HuH-7.5 (cell line): ENCODE measurements around the gene PDE6H.

ENCODE experiments used
- DNase-seq: peaks from one replicate; pipeline ENCODE4 v3.0.0; 2011; ENCODE audit warnings: low spot score

The PDE6H gene

DNA sequence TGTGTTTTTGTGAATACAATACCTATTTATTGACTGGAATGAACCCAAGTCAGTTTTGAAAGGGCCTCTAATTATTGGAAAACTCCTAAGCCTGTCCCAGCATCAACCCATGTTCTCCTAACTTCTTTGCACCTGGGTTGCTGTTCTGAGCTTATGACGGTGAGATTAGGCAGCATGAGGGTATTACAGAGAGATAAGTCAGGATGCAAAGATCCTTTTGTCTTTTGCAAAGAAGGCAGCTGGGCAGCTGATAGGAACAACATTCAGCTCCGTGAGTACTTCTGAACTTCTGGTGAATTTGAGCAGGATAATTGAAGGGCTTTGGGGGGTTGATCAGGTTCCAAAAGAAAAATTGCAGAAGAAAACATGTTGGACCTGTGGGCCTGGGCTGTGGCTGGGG is at the start of gene PDE6H:
PDE6H (plus strand) TSS at position 227 of the 400 bp plus-strand sequence. CDS start 4,971 bp downstream, outside the sequence.
- DNase-seq = no peak

DNA sequence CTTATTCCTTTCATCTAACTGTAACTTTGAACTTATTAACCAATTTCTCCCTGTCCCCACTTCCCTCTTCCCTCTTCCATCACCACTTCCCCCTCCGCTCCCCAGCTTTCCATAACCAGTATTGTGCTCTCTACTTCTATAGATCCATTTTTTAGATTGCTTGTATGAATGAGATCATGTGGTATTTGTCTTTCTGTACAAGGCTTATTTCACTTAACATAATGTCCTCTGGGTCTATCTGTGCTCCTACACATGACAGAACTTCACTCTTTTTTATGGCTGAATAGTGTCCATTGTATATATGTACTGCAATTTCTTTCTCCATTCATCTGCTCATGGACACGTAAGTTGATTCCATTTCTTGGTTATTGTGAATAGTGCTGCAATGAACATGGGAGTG is 48.9 kb upstream of the PDE6H start:
- no peak for DNase-seq

DNA sequence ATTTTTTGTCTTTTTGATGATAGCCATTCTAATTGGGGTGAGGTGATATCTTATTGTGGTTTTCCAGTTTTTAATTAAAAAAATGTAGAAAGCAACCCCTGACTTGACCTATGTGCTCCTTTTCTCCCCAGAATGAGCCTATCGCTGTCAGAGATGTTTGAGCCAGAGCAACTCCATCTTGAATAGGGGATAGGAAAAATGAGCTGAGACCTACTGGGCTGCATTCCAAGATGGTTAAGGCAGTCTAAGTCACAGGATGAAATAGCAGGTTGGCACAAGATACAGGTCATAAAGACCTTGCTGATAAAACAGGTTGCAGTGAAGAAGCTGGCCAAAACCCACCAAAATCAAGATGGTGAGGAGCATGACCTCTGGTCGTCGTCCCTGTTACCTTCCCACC is 48.3 kb upstream of the PDE6H start:
- no peak for DNase-seq

DNA sequence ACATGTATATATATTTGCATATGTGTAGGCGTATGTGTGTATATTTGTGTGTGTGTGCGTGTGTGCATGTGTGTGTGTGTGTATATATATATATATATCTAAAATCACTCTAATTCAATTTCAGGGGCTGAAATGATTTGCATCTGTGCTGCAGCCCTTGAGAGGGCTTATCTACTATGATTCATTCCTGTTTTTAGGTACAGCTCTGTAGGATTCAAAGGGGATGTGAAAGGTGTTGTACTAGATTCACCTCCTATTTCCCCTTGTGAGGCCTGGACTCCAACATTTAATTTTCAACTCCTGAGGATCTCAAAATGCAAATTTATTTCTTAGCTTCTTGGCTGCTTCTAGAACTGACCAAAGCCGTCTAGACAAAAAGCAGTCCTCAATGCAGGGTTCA is 45.6 kb upstream of the PDE6H start:
- DNase-seq = no peak

DNA sequence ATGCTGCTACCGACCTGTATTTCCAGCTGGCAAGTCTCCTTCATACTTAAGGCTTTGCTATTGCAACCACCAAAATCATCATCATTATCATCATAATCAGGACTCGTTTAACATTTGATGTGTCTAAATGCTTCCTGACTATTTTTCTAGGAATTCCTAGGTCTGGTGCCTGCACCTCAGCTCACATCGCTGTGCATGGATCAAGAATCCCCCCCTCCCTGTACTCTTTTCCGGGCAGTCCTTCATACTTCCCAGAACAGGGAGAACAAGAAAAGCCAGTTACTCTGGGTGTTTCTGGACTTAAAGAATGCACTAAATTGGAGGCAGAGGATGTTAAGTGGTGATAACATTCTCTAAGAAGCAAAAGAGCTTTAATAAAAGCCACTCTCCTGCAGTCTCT is 43.9 kb upstream of the PDE6H start:
- DNase-seq = no peak

DNA sequence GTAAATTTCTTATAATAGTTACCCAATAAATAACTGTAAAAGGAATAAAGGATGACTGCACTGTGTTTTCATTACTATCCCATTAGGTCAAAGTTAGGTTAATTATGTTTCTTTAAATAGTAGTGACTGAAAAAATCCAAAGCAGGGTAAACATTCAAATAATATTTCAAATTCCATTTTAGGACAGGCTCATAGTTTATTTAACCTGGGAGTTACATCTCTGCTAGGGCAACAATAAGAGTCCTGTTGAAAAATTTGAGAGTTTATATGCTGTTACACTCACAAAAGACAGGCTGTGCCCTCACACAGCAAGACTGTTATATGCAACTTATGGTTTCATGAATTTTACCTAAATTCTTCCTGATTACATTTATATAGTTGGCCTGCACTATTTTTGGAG is 42.5 kb upstream of the PDE6H start:
- no peak for DNase-seq

DNA sequence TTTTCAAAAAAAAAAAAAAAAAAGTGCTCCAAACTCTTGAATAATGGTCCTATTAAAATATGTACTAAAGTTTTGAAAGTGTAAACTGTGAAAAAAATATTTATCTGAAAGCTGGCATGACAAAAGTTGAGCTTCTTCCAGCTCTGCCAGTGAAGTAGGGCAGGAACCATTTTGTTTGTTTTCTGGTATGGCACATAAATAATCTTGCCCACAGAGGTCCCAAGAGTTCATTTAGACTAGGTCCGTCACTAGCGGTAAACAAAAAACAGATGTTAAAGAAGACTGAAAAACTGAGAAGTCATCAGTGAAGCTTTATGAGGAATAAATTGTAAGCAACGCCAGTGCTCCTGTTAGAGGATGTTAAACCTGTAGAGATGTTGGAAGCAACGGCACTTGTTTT is 41.5 kb upstream of the PDE6H start:
- no peak for DNase-seq

DNA sequence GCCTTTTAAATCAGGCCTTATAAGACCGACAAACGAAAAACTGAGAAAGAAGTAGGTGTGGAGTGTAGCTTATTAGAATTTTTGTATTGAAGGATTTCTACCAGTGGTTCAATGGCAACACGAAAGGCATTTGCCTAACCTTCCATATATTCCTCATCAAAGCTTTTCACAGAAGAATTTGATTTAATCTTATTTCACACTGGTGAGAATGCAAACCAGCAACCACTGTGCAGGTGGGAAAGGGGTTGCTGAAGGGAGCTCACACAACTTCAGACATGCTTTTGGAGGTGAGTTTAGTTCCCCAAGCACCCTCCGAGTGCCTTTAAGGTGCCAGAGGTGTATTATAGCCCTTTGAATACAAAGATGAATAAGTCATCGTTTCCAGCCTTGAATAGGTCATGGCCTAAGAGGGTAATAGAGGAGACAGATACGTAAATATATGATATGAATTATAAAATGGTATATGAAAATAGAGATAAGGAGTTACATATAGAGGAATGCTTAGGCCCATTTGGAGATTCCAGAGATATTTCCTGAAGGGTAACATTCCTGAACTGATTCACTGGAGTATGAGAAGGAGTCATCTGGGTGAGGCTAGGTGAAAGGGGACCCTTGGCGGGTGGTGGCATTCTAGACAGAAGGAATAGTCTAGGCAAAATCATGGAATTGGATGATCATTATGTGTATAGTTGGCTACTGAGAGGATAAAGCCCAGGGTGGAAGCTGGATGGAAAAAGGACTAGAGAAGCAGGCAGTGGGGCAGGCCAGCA is 40.9 kb upstream of the PDE6H start:
- DNase-seq = no peak

DNA sequence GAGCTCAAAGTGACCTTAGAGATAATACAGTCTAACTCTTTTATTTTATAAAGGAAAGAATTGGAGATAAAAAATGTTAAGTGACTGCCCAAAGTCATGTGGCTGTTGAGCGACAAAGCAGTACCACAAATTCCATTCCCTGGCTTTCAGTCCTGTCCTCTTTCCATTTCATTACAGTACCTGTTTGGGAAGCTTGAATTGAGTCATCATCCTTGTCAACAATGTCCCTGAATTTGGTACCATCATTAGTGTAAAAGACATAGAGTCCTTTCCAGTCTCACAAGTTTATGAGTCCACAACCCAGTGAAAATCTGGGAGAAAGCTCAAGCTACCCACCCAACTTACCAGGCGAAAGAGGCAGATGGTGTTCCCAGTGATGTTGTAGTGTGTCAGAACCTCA is 38.3 kb upstream of the PDE6H start:
- no peak for DNase-seq

DNA sequence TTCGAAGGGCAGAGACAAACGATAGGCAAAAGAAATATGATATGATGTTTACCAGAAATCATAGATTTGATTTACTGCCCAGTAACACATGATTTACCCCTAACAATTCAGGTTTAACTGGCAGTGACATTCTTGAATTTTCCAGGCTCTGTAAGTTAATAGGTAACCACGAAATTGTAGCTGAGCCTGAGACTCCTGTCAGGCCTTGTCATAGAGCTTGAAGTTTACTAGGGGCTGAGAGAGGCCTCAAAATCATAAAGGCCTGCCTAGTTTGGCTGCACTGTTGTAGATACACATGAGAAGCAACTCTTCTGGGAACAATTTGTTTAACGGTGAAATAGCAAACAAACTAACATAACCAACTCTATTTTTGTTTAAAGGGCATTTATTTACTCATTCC is 37.8 kb upstream of the PDE6H start:
- DNase-seq = no peak

DNA sequence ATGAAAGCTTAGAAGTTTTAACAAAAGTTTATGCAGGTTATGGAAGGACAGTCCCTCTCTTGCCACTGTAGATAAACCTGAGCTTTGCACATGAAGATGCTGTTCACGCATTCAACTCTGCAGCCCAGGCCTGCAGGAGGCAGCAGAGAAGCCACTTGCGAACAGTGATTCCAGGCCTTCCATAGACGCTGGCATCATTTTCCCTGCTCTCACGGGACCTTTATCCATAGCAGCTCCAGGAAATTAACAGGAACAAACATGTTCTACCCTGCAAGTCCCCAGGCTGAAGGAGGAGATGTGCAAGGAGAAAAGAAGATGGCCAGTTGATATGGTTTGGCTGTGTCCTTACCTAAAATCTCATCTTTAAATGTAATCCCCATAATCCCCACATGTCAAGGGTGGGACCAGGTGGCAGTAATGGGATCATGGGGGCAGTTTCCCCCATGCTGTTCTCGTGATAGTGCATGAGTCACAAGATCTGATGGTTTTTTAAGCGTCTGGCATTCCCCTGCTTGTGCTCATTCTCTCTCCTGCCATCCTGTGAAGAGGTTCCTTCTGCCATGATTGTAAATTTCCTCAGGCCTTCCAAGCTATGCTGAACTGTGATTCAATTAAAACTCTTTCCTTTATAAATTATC is 36.5 kb upstream of the PDE6H start:
- DNase-seq = no peak

DNA sequence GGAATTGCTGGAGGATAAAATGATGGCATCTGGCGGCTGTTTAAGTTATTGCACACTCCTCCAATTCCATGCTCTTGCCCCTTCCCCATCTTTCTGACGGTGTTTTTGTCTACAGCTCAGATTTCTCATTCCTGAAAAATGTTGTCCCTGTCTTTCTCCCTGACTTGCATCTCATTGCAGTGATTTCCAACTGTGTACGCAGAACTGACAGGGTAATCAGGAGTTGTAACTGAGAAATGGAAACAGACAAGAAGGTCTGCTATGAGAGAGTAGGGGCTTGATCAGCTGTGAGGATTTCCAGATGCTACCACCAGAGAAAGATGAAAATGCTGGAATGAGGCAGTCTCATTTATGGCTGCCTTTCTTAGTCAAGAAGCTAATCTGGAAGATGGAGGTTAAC is 35.8 kb upstream of the PDE6H start:
- no peak for DNase-seq

DNA sequence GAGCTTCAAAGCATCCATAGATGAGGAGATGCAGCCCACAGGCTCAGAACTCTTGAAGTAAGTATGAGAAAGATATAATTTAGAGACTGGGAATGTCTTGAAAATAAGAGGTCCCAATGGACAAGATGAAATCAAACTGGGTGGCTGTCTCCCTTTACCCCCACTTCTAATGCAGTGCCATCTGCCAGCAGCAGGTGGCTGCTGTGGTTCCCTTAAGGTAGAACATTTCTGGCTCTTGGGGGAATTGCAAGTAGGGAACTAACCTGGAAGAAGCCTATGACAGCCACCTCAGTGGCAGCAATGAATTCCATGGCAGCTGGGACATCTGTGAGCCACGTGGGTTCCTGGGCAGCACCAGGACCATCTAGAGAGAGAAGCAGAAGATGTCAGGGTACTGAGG is 35.2 kb upstream of the PDE6H start:
- DNase-seq = no peak

DNA sequence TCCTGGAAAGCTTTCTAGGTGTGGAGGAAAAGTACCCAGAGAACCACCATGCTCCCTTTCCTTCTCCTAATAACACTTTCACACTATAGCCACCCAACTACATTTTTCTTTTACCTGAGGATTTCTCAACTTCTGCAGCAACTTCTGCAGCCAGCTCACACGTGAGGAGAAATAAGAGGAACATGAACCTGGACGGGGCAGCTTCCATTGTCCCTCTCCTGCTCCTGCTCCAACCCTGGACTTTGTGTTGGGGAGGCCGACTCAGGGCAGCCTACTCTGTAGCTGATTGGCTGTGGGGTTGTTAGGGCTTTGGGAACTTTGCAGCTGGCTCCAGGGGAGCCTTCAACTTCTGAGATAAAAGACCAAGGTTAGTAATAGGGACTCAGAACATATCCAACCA is 34.5 kb upstream of the PDE6H start, which contains the start of gene ERP27:
ERP27 (minus strand) TSS at position 237 of the 400 bp plus-strand sequence; CDS start at position 208, 29 bp downstream.
- no peak for DNase-seq

DNA sequence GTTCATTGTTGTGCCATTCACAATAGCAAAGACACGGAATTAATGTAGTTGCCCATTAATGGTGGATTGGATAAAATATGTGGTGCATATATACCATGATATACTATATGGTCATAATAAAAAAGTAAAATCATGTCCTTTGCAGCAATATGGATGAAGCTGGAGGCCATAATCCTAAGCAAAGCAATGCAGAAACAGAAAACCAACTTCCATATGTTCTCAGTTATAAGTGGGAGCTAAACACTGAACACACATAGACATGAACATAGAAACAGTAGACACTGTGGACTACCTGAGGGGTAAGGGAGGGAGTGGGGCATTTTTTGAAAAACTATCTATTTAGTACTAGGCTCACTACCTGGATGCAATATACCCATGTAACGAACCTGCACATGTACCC is 31.5 kb upstream of the PDE6H start:
- DNase-seq = no peak

DNA sequence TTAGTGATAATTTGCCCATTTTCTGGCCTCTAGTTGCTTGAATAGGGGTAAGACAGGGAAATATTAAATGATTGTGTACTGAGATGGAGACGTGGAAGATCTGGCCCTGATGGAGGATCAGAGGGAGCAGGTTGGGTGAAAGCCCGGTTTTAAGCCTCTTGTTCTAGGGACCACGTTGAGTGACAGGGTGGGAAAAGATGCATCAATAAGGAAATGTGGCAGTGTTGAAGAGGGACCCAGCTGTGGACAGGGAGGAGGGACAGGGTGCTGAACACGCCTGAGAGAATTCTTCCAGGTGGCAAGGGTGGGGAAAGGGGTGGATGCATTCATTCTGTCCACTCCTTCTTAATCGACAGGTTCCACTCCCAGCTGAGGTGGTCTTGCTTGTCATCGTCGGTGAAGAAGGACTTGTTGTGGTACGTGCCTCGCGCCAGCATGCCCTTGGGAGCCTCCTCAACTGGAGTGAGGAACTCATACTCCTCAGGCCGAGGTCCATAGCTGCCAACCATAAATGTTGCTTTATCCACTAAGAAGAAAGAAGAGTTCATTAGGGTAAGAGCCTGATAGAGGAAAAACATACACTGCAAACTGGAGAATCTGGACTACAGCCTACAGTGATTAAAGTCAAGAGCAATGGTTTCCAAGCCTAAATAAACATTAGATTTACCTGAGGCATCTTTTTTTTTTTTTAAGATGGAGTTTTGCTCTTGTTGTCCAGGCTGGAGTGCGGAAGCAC is 30.5 kb upstream of the PDE6H start:
- no peak for DNase-seq

DNA sequence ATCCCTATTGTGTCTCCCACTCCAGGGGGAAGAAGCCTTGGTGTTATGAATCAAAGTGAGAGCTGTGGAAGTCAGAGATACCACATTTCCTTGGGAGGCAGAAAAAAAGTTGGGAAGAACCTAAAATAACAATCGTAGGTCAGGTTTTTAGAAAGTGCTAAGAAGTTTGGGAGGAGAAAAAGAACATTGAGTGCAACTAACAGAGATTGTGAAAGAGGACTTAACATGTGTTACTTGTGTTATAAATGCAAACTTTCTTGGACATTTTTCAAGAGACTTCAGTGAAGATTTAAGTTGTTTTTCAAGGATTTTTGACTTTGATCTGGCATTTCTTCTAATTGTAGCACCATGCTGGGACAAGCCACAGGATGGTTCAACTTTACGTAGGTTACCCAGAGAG is 26.7 kb upstream of the PDE6H start:
- no peak for DNase-seq

DNA sequence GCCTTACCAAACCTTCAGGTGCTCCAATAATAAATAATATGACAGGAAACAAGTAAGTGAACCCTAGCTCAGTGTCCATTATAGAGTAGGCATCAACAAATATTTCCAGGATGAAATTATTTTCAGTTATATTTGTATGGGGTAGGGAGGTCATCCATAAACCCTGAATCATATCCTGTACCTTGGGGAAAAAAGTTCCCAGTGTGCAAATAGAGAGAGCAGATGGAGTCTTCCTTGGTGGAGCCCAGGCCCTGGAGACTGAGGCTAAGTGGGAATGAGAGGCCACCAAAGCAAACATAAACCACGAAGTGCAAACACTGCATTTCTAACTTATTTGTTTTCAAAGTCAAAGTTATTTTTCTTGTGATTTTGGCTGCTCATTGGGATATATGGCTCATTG is 26.0 kb upstream of the PDE6H start:
- DNase-seq = no peak

DNA sequence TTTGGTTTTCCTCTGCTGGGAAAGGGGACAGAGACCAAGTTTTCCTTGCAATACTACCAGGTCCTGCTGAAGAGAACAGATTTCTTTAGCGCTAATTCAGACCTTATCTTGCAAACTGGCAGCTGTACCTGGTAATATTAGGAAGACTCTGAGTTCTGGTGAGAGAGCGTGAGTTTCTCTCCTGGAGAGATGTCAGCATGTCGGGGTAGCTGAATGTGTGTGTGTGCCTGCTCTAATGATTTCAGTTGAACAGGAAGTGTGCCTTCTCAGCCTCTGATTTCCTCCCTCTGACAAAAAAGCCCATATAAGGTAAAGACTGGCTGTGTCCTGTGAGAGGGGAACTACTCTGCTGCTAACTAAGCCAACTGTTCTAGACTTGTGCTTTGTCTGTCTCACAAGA is 24.2 kb upstream of the PDE6H start:
- DNase-seq = no peak

DNA sequence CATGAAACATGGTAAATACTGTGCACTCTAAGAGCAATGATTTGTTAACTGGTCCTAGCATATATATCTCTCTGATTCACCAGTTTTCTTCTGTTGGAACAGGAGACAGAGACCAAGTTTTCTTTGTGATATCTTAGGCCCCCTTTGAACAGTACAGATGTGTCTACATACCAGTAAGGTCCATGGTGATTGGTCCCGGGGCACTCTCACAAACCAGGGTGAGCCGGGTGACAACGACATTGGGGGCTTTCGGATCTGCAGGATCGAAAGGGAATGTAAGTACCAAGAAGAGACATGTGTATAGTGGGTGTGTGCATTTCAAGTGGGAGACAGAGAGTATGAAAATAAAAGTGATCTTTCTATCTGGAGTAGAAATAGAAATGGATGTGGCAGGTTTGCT is 23.2 kb upstream of the PDE6H start:
- DNase-seq = no peak

DNA sequence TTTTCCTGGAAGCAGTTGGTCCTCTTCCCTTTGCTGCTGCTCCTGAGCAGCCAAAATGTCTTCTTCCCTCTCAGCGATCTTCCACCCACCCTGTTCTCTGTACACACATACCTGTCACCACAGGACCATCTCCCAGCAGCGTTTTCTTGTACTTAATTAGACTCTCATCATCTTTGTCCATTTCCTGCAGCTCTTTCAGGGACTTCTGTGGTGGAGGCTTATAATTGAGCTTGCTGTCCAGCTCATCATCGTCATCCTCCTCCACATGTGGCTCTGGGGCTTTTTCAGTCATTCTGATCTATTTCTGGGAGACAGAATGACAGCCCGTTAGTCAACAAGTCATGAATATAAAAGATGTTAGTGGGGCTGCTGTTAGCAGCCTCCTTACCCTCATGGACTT is 22.4 kb upstream of the PDE6H start:
- DNase-seq = no peak

DNA sequence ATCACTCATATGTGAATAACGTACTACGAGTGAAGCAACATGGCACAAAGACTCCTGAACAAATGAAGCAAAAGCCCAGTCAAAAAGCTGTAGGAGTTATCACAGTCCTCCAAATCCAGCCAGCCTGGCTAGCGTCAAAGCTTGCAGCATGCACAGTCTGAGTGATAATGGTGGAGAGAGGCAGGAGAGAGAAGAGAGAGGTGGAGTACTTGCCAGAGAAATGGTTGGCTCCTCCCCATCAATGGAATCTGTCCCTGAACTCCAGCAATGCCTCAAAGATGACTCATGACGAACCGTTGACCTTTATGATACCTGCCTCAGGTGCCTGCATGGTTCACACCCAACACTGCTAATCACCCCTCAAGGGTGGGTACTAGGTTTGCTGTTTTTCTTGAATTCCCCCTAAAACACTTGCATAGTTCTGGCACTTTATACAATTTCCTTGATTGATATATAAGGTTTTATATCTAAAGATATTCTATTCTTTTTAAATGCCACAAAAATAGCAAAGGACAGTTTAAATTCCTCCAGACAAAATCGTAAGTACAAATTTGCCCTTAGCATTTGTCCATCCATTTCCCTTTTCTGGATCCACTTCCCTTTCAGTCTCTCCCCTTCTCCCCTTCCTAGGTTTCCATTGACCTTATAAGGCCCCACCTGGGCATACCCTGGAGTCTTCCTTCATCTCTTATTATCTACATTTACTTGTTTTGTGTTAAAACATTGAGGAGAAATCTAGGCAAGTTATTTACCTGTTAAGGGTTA is 21.7 kb upstream of the PDE6H start:
- no peak for DNase-seq
